ENCODE measurements around the gene RELB. TPM values are rescaled to one million over a fixed set of nuclear protein-coding genes. Genes with fewer than 3 reads are reported as not detected.

Gene RELB
- total and polyA plus RNA-seq, 2 donors (not counting 3 experiments of a cell fraction or from before 2014, with no cell fraction given) = 13.2 to 14.4 TPM

GRCh38 chr19:45019187-45019586 lies 17.9 kb downstream of the RELB start:
- ChIA-PET POLR2A (no interaction called here), CTCF (interaction anchor here (1.2 kb wide), 1 partner anchor 21 kb away, joined by 4 read pairs; no protein-coding TSS in a partner anchor)
- TF ChIP-seq POLR2AphosphoS5 (IDR thresholded peaks at IDR 0.05; ENCODE audit: insufficient read depth, low read depth, low read length) = no peak
- Histone ChIP-seq H3K9ac (replicated peaks; ENCODE audit: extremely low read depth, insufficient read depth, low read length) (no peak overlapping the region), H3K27me3 (ENCODE audit: control insufficient read depth in 2 of 2, insufficient read depth in 2 of 2, low read length in 2 of 2) (no peaks in the 10 kb centered on the region), H3K79me2 (ENCODE audit: control insufficient read depth, insufficient read depth, low read length) (no peaks in the 10 kb centered on the region), H3K4me2 (ENCODE audit: insufficient read depth, low read length) (no peak overlapping the region), H3K36me3 (ENCODE audit: control insufficient read depth in 2 of 2, extremely low read depth in 1 of 2, insufficient read depth in 2 of 2, low read length in 2 of 2) (no peaks in the 10 kb centered on the region), H3K27ac (ENCODE audit: insufficient read depth, low read depth, low read length) (no peak overlapping the region), H3K4me1 (ENCODE audit: control insufficient read depth, extremely low read depth, insufficient read depth, low read length) (no peaks in the 10 kb centered on the region), H2AFZ (ENCODE audit: low read depth, low read length) (no peak overlapping the region), H4K20me1 (replicated peaks; ENCODE audit: control insufficient read depth, extremely low read depth, insufficient read depth, low read length) (no peaks in the 10 kb centered on the region), H3K9me3 (replicated peaks; ENCODE audit: control insufficient read depth, insufficient read depth, low read length) (no peaks in the 10 kb centered on the region), H3K4me3 (replicated peaks in 1 of 3; ENCODE audit: insufficient read depth in 1 of 3, low read depth in 1 of 3, low read length in 3 of 3) (no peak overlapping the region), H3K9me1 (replicated peaks; ENCODE audit: control insufficient read depth, extremely low read depth, insufficient read depth, low read length) (no peaks in the 10 kb centered on the region)
- FAIRE-seq = peak; percentile 24
- no TSS peak for BruUV-seq (replicated peaks)
- no peak for DNase-seq (ENCODE audit: low read depth, low spot score)
- dilution Hi-C loops (cut with MboI; ENCODE audit: extremely low pct_ligation_motif_present, low sequenced_read_pairs) = no loop called here
- intact Hi-C loops (cut with micrococcal nuclease) = no loop called here

DNA sequence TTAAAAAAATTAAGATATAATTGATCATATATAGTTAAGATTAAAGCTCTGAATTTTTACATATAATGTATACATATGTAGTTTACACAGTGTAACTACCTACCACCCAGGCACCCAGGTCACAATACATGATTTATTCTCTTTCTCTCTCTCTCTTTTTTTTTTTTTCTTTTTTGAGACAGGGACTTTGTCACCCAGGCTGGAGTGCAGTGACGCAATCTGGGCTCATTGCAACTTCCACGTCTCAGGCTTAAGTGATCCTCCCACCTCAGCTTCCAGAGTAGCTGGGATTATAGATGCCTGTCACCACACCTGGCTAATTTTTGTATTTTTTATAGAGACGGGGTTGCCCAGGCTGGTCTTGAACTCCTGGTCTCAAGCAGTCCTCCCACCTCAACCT lies 18.8 kb downstream of the RELB start:
- DNase-seq (ENCODE audit: low read depth, low spot score) = no peak
- H3K36me3 ChIP-seq (ENCODE audit: control insufficient read depth in 2 of 2, extremely low read depth in 1 of 2, insufficient read depth in 2 of 2, low read length in 2 of 2) = no peaks in the 10 kb centered on the region
- no peaks in the 10 kb centered on the region for H3K4me1 ChIP-seq (ENCODE audit: control insufficient read depth, extremely low read depth, insufficient read depth, low read length)
- no peak for FAIRE-seq
- BruUV-seq (replicated peaks) = no TSS peak
- POLR2A ChIA-PET = no interaction called here
- CTCF ChIA-PET = interaction anchor here (1.2 kb wide), 1 partner anchor 20 kb away, joined by 4 read pairs; no protein-coding TSS in a partner anchor
- H3K4me3 ChIP-seq (replicated peaks in 1 of 3; ENCODE audit: insufficient read depth in 1 of 3, low read depth in 1 of 3, low read length in 3 of 3) = no peak overlapping the region
- H3K79me2 ChIP-seq (ENCODE audit: control insufficient read depth, insufficient read depth, low read length) = no peaks in the 10 kb centered on the region
- H3K4me2 ChIP-seq (ENCODE audit: insufficient read depth, low read length) = no peak overlapping the region
- no peaks in the 10 kb centered on the region for H3K27me3 ChIP-seq (ENCODE audit: control insufficient read depth in 2 of 2, insufficient read depth in 2 of 2, low read length in 2 of 2)
- dilution Hi-C loops (cut with MboI; ENCODE audit: extremely low pct_ligation_motif_present, low sequenced_read_pairs) = no loop called here
- no peak overlapping the region for H3K27ac ChIP-seq (ENCODE audit: insufficient read depth, low read depth, low read length)
- H3K9ac ChIP-seq (replicated peaks; ENCODE audit: extremely low read depth, insufficient read depth, low read length) = no peak overlapping the region
- H3K9me3 ChIP-seq (replicated peaks; ENCODE audit: control insufficient read depth, insufficient read depth, low read length) = no peaks in the 10 kb centered on the region
- H3K9me1 ChIP-seq (replicated peaks; ENCODE audit: control insufficient read depth, extremely low read depth, insufficient read depth, low read length) = no peaks in the 10 kb centered on the region
- H4K20me1 ChIP-seq (replicated peaks; ENCODE audit: control insufficient read depth, extremely low read depth, insufficient read depth, low read length) = no peaks in the 10 kb centered on the region
- intact Hi-C loops (cut with micrococcal nuclease) = no loop called here
- no peak overlapping the region for H2AFZ ChIP-seq (ENCODE audit: low read depth, low read length)
- TF ChIP-seq MYC (IDR thresholded peaks at IDR 0.05; ENCODE audit: low read depth, low read length) (no peak), POLR2A (IDR thresholded peaks at IDR 0.05; ENCODE audit: low read depth, low read length) (no peak), POLR2AphosphoS5 (IDR thresholded peaks at IDR 0.05; ENCODE audit: insufficient read depth, low read depth, low read length) (no peak), JUN (IDR thresholded peaks at IDR 0.05; ENCODE audit: borderline replicate concordance, insufficient read depth, insufficient read length, low read depth) (no peak), EZH2 (IDR thresholded peaks at IDR 0.05; ENCODE audit: borderline replicate concordance, low read depth, low read length, severe bottlenecking) (no peak), GATA2 (IDR thresholded peaks at IDR 0.05; ENCODE audit: insufficient read depth, insufficient read length, low read depth, low read length) (no peak), FOS (IDR thresholded peaks at IDR 0.05; ENCODE audit: borderline replicate concordance, insufficient read depth, low read length) (no peak), CTCF (IDR thresholded peaks at IDR 0.05; ENCODE audit: extremely low read depth in 1 of 2, insufficient read depth in 1 of 2, low read depth in 1 of 2, low read length in 2 of 2) (no peak)
- TF ChIP-seq, protein P1, sequence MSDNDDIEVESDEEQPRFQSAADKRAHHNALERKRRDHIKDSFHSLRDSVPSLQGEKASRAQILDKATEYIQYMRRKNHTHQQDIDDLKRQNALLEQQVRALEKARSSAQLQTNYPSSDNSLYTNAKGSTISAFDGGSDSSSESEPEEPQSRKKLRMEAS (IDR thresholded peaks at IDR 0.05; ENCODE audit: insufficient read depth, insufficient read length) = no peak
